SK-MEL-5 (cell line): ENCODE data around the gene HOXC6. TPM values are rescaled to one million over a fixed set of nuclear protein-coding genes. Genes with fewer than 3 reads are reported as not detected.

Experiments used
- DNase-seq: peaks from one replicate; pipeline ENCODE4 v3.0.0-alpha.2; 2016; ENCODE audit warnings: low read depth, low spot score
- in situ Hi-C: cut with HindIII; loops from 2 replicates; pipeline ENCODE4 v1.10.0; 2016; ENCODE audit warnings: low sequenced_read_pairs, high pct_unique_total_duplicates, low pct_unique_long_range_greater_than_20kb
- total RNA-seq: library from RNA; depleted of rRNA; stranded (reverse); fragments of >200 nt; shearing (Covaris generic); gene quantifications from 2 replicates; pipeline ENCODE4 v1.2.3, GENCODE V29; 2014

The HOXC6 gene
- total RNA-seq, 1 experiment from 2014 or later, result 2.1 TPM

DNA sequence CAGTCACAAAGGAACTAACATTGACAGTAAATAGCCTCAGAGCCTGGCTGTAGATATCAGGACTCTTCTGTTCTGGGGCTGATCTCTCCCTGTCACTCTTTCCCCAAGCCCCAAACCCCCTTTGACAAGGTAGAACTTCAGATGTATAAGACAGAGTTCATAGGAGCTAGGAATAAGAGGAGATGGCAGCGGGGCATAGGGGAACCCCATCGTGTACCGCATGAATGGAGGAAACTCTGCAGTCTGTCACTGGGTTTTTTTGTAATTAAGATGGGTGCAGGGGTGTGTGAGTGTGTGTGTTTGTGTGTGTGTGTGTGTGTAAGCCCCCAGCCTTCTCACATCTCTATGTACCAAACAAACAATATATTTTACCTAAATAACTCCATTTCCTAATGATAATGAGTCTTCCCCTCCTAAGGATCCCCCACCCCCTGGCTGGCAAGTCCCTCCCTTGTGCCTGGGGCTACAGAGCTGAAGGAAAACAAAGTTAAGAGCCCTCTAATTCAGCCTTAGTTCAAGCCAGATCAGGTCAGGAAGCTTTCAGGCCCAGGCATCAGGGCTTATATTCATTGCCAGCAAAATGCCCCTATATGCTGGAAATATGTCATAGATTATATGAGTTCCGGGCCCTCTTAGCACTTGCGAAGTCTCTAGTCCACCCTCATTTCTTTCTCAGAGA, 16.3 kb downstream of the HOXC6 start:
- in situ Hi-C loops, result no loop called here
- no peak for DNase-seq

- in situ Hi-C loops, result no loop called here
- no peak for DNase-seq
Measured at GRCh38 chr12:54045401-54045800, 17.2 kb downstream of the HOXC6 start.

GRCh38 chr12:54045868-54046521, 17.8 kb downstream of the HOXC6 start:
- in situ Hi-C loops, result no loop called here
- no peak for DNase-seq

DNA sequence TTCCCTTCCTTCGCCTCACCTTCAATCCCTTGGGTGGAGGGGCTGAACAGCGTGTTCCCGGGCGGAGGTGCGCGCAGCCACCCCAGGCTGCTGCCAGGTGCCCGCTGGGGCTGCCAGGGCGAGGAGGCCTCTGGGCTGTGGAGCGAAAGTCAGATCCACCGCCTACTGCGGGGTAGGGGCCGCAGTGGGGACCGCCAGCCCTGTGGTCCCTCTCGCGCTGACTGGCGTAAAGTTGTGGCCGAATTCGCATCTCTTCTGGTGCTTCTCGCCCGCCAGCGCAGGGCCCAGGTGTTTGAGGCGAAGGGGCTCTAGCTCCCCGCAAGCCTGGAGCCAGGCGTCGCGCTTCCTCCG, 18.5 kb downstream of the HOXC6 start:
- DNase-seq, result no peak
- in situ Hi-C loops, result no loop called here

- in situ Hi-C loops, result no loop called here
- DNase-seq, result no peak
Measured at GRCh38 chr12:54047160-54047963, 19.1 kb downstream of the HOXC6 start.

DNA sequence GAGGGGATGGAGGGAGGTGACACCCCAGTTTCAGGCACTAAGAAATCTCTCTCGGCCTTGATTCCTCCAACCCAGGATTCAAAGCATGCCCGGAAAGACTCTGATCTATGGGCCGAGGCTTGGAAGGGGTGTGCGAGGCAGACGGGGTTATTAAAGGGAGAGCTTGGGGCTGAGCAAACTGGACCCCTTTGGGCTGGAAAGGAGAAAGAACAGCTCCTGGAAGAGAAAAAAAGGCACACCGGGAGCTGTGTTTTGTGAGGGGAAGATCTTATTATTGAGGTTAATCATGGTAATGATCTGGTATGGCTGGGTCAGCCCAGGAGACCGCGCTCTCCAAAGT, 19.7 kb downstream of the HOXC6 start:
- no peak for DNase-seq
- in situ Hi-C loops, result no loop called here

GRCh38 chr12:54048406-54049093, 20.3 kb downstream of the HOXC6 start:
- in situ Hi-C loops, result no loop called here
- DNase-seq, result no peak

GRCh38 chr12:54049108-54049507, 20.9 kb downstream of the HOXC6 start:
- DNase-seq, result no peak
- in situ Hi-C loops, result no loop called here

GRCh38 chr12:54050482-54050810, 22.2 kb downstream of the HOXC6 start:
- no peak for DNase-seq
- in situ Hi-C loops, result no loop called here

DNA sequence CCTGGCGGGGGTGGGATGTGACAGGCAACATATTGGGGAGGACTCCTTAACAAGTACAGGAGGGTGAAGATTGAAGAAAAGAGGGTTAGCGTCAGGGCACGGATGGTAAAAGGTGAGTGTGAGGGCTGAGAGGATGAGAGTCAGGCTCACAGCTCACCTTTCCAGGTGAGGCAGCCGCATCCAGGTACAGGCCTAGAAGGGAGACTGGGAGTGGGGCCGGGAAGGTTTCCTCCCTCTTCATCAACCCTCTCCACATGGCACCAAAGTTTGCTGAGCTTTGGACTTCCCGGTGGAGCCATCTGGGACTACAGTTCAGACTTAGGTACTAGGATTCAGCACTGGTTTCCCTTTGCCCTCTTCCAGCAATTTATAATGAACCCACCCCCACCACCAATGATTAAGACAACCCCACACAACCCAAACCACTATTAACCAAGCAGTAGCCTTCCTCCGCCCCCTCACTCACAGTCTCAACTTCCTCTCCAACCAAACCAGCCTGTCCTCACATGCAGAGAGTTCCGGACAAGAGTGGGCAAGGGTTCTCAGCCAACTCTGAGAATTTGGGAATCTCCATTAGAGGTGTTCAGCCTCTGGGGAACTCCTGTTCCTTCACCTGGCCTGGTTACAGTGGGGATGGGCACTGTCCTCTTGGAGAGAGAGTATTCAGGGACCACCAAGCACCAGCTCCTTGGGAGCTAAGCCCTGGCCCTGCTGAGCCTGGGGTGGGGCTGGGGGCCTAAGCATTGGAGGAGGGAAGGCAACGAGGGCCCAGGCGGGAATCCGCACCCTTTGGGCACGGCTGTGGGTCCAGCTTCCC, 23.0 kb downstream of the HOXC6 start:
- DNase-seq, result no peak
- in situ Hi-C loops, result no loop called here

DNA sequence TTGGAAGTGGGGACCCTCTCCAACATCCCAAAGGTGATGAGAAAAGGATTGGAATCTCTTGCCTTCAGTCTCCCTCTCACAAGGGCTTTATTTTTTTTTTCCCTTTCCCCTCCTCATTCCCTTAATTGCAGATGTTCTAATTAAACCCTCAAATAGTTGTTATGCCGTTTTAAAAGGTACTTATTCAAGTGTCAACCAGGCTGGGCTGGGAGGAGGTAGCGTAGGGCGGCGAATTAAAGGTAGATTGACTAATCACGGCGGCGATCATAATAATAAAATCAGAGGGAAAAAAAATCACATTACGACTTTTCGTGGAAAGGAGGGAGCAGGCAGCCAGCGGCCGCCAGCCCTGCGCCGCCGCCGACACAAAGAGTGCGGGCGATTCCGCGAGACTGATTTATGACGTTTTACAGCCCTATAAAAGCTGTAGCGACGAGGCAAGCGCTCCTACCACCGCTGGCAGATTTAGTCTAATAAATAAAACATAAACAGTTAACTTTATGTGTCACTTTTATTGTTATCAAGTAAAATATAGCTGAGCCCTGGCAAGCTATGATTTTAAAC, 23.7 kb downstream of the HOXC6 start:
- no peak for DNase-seq
- in situ Hi-C loops, result no loop called here

GRCh38 chr12:54052438-54053002, 24.3 kb downstream of the HOXC6 start:
- in situ Hi-C loops, result no loop called here
- no peak for DNase-seq

- peak; percentile 13 for DNase-seq
- in situ Hi-C loops, result no loop called here
Measured at GRCh38 chr12:54053003-54053750, 24.9 kb downstream of the HOXC6 start.

DNA sequence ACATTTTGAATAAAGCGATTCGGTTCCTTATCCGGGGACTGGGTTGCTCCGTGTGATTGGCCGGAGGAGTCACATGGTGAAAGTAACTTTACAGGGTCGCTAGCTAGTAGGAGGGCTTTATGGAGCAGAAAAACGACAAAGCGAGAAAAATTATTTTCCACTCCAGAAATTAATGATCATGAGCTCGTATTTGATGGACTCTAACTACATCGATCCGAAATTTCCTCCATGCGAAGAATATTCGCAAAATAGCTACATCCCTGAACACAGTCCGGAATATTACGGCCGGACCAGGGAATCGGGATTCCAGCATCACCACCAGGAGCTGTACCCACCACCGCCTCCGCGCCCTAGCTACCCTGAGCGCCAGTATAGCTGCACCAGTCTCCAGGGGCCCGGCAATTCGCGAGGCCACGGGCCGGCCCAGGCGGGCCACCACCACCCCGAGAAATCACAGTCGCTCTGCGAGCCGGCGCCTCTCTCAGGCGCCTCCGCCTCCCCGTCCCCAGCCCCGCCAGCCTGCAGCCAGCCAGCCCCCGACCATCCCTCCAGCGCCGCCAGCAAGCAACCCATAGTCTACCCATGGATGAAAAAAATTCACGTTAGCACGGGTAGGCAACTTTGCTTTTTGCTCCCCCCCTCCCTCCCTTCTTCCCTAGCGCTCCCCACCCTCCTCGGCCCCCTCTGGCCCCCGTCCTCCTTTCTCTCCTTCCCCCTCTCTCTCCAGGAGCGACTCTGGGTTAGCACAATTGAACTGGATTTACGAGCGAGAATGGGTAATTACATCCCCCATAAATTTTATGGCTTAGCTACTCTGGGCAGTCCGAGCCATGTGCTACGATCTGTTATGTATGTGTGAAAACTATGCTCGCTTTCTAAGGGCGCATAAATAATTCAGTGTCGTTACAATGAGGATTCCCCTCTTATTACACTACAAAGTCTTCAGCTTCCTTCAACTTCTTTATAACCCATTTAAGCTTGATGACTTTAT, 25.8 kb downstream of the HOXC6 start, which contains the start of gene HOXC4:
Gene HOXC4, plus strand, starts transcription at position 85 of the 991 bp plus-strand sequence. Its CDS starts 88 bp downstream, at position 173.
- in situ Hi-C loops, result no loop called here
- DNase-seq, result peak; percentile 60

DNA sequence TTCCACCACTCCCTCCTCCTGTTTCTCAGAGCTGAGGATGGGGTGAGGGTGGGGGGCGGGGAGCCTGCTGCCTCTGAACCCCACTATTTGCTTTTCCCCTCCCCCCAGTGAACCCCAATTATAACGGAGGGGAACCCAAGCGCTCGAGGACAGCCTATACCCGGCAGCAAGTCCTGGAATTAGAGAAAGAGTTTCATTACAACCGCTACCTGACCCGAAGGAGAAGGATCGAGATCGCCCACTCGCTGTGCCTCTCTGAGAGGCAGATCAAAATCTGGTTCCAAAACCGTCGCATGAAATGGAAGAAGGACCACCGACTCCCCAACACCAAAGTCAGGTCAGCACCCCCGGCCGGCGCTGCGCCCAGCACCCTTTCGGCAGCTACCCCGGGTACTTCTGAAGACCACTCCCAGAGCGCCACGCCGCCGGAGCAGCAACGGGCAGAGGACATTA, 26.5 kb downstream of the HOXC6 start:
- DNase-seq, result no peak
- in situ Hi-C loops, result no loop called here
